Cardiac fibroblast (primary cell): ENCODE data around the gene POC1A.

ENCODE experiments used
- DNase-seq, 2 donors: peaks; one replicate each; pipeline versions ENCODE4 v3.0.0 to v3.0.0-alpha.2; 2010; ENCODE audit warnings: low read depth in 2 of 2
- H3K4me3 ChIP-seq, 2 donors: replicated peaks in 1 of 2; 1 replicate in 1 of 2; 2 replicates in 1 of 2; pipeline ENCODE4 v1.5.1; 2011; ENCODE audit warnings: low read depth in 2 of 2, low read length in 2 of 2, mild to moderate bottlenecking in 2 of 2, moderate library complexity in 1 of 2
- CTCF ChIP-seq: IDR thresholded peaks from one replicate; pipeline ENCODE4 v1.5.1; 2011; ENCODE audit warnings: low read depth, mild to moderate bottlenecking, low read length, inconsistent platforms

The POC1A gene

GRCh38 chr3:52110502-52110901 is 43.7 kb downstream of the POC1A start:
- H3K4me3 ChIP-seq, result no peak overlapping the region
- no peak for DNase-seq
- no peak for TF ChIP-seq CTCF

- no peak overlapping the region for H3K4me3 ChIP-seq
- TF ChIP-seq CTCF, result no peak
- DNase-seq, result peak in 1 of 2 donors; percentile 71
Measured at GRCh38 chr3:52109611-52110301, 44.5 kb downstream of the POC1A start.

GRCh38 chr3:52108302-52109232 is 45.7 kb downstream of the POC1A start:
- H3K4me3 ChIP-seq, result no peak overlapping the region
- TF ChIP-seq CTCF, result peak; percentile 59
- DNase-seq, result peak; percentile 55 to 60

- no peak for DNase-seq
- no peak overlapping the region for H3K4me3 ChIP-seq
- no peak for TF ChIP-seq CTCF
Measured at GRCh38 chr3:52106951-52107611, 47.1 kb downstream of the POC1A start.

GRCh38 chr3:52104684-52105640 is 49.3 kb downstream of the POC1A start:
- no peak overlapping the region for H3K4me3 ChIP-seq
- no peak for DNase-seq
- no peak for TF ChIP-seq CTCF

GRCh38 chr3:52102934-52103333 is 51.3 kb downstream of the POC1A start:
- no peak for DNase-seq
- no peak for TF ChIP-seq CTCF

More at GRCh38 chr3:52102934-52103333, 51.3 kb downstream of the POC1A start:
- H3K4me3 ChIP-seq, result no peak overlapping the region
